HL-60/S4 (cell line): ENCODE measurements around the gene PTPRJ.

Experiments
- in situ Hi-C: fragments of 300-500 bp; cut with MboI; formaldehyde crosslinking; loops from 2 replicates; pipeline ENCODE4 v1.14.3; 2022; ENCODE audit warnings: low sequenced_read_pairs

PTPRJ gene

DNA sequence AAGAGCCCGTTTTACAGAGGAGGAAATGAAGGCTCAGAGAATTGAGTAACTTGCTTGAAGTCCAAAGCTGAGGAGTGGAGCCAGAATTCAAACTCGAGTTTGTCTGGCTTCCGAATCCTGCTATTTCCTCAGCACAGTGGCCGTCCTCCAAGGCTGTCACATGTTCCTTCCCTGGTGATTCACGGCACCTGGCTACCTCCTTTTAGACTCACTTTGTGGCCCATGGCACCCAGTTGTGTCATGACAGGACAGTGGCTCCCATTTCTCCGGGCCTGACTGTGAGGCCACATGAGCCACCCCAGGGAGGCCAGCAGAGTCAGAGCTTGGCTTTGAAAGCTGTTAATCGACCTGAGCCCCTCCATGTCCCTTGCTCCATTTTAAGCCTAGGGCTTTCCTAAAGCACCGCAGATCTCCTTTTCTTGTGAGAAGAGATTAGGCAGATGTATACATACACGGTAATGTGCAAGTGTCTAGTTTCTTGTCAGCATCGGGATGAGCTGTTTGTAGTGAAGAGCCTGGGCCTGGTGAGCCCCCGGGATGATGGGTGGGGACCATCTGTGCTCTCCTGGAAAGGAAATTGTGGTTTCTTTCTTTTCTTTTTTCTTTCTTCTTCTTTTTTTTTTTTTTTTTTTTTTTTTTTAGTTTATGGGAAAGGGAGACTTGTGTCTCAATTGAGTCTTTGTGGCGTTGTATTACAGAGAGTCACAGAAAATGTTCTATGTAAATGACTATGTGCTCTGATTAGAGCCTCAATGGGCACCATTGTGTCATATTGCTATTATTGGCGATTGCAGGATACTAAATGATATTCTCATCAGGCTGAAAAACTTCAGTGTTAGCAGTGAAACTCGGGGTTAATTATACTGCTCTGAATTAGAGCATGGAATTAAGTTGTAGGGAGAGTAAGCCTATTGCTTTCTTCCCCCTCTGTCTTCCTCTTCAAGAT lies 54.8 kb downstream of the PTPRJ start:
- in situ Hi-C loops: no loop called here

DNA sequence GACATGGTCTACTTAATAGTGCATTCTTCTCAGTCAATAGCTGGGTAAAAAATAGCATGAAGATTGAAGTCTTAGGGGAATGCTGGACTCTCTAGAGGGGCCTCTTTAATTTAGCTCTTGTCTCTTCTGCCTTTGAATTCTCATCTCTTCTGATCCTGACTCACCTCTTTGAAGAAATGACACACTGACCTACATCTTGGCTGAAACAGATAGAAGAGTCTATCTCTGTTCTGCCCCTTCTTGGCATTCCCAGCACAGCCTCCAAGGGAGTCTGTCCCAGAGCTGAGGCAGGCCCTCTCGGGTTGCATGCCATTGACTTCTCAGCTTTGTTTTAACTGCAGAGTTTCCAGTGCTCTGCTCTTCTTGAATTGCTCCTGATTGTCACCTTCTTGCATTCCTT lies 55.7 kb downstream of the PTPRJ start:
- in situ Hi-C loops: no loop called here

DNA sequence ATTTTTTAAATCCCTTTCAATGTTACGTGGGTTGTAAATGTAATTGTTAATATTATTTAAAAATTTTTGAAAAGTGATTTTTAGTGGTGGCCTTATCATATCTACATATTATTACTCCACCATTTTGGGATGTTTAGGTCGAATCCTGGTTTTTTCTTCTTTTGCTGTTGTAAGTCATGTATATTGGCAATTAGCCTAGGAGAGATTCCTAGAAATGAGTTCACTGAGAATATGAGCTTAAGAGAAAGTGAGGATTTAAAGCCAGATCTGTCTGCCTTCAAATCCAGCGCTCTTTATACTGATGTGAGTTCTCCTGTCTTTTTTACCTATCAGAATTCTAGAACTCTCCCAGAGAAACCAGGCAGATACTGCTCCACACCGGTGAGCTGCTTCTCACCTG lies 56.1 kb downstream of the PTPRJ start:
- in situ Hi-C loops: no loop called here

DNA sequence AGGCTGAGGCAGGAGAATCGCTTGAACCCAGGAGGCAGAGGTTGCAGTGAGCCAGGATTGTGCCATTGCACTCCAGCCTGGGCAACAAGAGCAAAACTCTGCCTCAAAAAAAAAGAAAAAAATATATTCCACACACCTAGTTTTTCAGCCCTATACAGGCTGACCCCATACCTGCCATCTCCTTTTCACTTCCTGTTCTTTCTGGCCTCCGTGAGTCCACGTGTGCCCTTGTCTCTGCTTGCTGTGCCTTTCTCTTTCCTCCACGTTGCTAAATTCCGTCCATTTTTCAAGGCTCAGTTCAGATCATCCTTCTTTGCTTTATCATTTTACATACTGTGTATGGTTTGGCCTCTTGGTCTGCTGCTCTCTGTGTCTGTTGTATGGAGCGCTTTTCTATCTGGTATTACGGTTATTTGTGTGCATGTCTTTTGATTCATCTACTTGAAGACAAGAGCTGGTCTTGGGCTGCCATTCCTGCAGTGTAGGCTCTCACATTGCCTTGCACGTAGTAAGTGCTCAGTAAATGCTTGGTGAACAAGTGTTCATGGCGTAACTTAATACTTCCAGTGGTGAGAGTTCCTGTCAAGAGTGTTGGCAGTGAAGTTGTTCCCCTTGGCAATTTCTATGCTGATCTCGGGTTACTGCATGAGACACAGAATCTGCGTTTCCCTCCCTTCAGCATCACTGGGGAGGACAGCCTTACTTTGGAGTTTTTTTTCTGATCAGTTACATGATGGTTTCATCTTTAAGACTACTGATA lies 57.5 kb downstream of the PTPRJ start:
- in situ Hi-C loops: no loop called here

DNA sequence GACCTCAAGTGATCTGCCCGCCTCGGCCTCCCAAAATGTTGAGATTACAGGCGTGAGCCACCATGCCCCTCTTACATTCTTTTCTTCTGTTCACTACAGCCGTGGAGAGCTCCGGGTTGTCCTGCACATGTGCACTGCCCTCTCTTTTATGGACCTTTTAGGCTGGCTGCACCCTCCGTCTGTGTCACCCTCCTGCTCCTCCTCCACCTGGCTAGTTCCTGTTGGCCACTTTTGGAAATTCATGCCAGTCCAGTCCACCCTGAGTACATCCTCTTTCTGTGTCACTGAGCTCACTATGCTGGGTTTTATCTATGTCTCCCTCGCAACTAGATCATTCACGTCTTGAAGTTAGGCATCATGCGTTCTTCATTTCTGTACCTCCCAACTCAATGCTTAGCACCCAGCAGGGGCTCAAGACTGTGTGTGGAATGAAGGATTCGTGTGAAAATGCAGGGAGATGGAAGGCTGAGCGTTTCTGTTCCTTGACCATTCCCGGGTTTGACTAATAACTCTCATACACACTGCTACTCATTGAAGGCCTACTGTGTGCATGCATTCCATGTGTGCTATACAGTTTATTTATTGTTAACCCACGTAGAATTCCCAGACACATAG lies 60.6 kb downstream of the PTPRJ start:
- in situ Hi-C loops: no loop called here

DNA sequence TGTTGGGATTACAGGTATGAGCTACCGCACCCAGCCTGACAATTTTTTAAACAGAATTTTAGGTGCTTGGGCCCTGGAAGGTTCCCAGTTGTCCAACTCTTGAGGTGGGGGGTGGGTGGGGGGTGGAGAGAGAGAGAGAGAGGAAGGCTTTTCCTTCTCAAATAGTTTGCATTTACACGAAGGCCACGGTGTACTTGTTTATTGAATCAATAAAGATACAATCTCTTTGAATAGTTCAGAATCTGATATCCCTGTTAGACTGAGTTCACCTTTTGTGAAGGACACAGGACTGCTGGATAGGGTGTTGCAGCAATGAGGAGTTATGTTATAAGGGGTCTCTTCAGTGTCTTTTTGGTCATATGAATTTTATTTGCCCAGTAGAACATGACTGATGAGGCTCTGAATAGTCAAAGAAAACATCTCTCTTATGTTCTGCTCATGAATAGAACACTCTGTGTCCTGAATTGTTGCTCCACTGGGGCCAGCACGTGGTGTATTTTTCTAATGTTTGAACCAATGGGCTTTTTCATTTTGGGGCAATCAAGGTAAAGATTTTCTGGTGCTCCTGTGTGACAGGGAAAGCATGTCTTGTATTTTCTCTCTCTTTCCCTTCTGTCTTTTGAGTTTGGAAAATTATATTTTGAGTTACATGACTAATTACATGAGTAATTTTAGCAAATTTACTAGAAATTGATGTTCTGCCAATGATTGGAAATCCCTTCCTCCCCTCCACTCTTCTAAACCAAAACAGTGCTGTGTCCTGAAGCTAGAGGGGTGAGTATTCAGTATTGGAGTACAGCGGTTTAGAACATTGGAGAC lies 61.7 kb downstream of the PTPRJ start:
- in situ Hi-C loops: no loop called here

DNA sequence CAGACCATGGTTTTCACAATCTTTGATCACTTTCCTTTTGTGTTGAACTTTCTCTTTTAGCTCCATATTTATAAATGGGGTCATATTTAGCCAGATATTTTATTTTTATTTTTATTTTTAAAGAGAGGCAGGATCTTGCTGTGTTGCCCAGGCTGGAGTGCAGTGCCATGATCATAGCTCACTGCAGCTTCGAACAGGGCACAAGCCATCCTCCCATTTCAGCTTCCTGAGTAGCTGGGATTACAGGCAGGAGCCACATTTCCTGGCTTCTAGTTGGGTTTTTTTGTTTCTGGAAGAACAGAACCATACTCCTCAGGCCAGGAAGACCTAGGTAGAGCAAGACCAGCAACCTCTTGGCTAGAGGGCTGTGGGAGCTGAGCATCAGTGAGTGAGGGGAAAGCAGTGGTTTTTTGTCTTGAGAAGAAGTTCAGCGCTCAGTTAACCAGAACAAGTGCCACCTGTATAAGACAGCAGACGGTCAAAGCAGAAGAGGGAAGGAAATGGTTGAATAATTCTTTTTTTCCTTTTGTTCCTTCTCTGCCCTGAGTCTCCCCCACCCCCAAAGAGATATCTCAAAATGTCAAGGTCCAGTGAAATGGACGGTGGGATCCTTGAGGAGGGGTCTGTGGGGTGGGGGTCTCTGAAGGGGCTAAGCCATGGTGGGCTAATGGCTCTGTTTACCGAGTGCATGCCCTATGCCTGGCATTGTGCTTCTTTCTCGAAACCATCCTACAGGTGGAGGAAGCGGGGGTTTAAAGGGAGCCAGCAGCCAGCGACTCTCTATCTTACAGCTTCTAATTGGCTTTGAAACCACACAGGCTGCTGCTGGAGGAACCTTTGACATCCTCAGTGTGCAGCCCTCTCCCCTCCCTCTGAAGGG lies 63.0 kb downstream of the PTPRJ start:
- in situ Hi-C loops: no loop called here

DNA sequence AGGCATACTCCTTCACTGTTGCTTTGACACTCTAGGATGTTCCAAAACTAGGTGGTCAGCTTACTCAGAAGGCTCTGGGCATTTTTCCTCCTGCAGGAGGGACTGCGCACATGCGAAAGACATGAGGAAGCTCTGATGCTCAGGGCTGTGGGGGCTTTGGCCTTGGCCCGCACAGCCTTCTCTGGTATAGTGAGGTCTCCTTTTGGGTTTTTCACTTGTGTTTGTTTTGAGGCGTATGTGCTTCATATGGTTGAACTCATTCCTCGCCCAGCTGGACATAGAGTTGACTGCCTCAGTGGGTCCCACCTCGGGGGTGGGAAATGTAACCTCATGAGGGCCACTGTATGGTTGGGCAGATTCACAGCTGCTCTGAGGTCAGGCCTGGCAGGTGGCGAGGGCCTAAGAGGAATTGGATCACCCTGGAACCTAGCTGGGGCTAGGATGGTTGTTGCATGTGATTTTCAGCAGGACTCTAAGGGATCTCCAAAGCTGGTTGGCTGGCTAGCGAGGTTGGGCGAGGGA lies 63.7 kb downstream of the PTPRJ start:
- in situ Hi-C loops: no loop called here

DNA sequence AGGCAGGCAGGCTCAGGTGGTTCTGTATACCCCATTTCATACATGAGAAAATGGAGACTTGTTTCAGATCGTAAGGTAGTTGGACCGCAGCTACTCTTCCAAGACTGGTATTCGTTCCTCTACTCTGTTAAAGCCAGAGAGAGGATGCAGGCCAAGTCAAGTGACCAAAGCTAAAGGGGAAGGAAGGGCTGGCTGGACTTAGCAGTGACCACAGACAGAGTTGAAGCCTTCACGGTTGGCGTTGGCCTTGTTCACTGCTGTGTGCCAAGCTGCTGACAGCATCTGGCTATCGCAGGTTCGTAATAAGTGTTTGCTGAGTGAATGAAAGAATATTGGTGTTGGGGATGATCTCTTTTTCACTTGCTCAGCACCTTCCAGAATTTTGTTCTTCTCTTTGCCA lies 64.2 kb downstream of the PTPRJ start:
- in situ Hi-C loops: no loop called here

DNA sequence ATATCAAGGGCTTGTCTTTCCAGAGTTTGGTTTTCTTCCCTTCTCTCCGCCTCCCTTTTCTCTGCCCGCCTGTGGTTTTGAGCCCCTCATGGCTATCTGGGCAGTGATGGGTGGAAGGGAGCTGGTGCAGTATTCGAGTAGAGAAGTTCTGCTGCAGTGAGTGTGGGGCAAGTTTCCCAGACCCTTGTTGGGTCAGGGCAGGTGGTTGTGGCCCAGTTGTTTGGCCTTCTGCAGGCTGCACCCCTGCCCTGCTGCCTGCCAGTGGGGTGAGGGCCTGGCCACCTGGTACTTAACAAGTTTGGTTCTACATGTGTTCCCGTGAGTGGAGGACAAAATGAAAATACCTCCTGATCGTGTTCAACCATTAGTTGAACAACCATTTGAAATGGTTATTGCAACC lies 65.2 kb downstream of the PTPRJ start:
- in situ Hi-C loops: no loop called here

DNA sequence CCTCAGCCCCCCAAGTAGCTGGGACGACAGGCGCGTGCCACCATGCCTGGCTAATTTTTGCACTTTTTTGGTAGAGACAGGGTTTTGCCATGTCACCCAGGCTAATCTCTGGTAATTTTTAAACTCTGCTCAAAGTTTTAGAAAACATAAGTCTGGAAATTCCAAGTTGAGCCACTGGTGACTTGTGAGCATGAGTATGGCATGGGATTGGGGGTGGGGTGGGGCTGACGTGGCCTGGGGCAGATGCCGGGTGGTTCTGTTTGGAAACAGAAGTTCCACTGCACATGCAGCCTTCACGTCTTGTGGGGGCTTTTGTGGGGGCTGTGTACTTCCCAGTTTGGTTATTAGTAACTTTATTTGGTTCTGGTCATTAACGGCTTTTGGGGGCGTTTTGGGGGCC lies 67.3 kb downstream of the PTPRJ start:
- in situ Hi-C loops: no loop called here

DNA sequence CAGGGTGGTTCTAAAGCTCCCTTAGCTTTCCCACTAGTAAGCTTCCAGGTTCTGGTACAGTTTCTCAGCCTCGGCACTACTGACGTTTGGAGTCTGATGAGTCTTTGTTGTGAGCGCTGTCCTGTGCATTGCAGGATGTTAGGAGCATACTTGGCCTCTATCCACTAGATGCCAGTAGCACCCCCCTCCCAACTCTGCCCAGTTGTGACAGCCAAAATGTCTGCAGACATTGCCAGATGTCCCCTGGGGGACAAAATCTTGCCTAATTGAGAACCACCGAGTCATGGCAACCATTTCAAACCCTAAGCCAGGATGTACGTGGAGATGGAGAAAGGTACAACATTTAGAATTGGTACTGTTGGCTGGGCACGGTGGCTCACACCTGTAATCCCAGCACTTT lies 68.7 kb downstream of the PTPRJ start:
- in situ Hi-C loops: no loop called here

DNA sequence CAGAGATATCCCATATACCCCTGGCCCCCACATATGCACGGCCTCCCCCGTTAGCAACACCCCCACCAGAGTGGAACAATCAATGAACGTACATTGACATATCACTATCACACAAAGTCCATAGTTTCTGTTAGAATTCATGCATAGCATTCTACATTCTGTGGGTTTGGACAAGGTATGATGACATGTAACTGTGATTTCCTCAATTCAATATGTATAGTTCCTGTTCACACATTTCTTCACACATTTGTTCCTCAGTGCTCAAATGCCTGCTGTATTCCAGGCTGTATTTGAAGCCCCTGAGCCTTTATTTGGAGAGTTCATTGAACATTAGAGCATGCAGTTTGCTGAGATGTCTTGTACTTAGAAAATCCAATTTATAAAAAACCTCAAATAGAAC lies 69.9 kb downstream of the PTPRJ start:
- in situ Hi-C loops: no loop called here

DNA sequence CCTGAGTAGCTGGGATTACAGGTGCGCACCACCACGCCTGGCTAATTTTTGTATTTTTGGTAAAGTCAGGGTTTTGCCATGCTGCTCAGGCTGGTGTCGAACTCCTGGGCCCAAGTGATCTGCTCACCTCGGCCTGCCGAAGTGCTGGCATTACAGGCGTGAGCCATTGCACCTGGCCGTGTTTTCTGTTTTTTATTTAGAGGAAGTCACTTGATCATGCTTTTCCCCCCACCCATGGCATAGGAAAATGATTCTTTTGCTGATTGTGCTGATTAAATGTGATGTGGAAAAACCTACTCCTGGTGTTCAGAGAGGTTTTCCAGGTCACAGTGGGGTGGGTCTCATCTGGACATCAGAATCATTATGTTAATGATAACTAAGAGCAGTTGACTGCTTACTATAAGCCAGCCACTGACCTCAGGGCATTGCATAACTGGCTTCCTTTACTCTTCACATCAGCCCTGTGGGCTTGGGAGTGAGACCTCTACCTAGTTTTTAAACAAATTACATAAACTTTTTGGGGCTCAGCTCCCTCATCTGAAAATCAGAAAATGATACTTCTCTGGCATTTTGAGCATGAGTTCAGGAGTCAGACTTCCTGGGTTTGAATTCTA lies 71.0 kb downstream of the PTPRJ start:
- in situ Hi-C loops: no loop called here

DNA sequence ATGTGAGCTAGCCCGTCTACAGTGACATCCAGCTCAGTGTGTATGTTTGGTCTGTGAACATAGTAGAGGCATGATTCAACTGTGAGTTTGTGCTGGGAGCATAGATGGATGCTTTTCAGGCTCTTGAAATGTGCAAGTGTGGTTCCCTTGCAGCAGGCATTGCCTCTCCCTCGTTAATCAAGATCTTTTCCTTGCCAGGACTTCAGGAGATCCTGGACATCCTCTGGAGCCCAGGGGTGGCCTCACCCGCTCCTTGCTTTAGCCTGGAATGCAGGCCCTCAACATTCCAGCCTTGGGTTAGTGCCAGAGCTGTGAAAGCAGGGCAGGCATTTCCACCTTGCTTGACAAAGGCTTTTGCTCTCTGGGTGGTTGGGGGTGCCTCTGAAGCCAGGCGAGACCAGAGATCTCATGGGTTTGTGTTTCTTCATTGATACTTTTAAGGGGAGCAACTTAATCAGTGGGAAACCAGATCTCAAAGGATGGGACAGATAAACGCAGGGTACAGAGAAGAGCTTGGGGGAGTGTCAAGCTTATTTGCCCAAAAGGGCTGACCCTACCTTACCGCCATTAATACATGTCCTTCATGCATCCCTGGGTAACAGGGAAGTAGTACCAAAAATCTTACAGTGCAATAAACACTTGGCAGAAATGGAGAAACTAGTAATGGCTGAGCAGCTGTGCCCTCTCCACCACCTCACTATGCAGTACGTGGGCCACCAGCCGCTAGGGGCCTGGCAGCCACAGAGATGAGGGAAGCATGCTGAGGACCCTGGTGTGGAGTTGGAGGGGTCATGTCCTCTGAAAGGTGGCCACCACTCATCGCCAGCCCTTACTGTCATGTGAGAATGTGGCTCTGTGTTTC lies 72.1 kb downstream of the PTPRJ start:
- in situ Hi-C loops: no loop called here

DNA sequence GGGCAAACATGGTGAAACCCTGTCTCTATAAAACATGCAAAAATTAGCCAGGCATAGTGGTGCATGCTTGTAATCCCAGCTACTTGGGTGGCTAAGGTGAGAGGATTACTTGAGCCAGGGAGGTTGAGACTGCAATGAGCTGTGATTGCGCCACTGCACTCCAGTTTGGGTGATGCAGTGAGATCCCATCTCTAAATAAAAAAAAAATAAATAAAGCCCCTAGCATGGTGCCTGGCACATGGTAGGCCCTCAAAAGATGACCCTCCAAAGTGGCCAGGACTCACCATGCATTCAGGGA lies 74.6 kb downstream of the PTPRJ start:
- in situ Hi-C loops: no loop called here

DNA sequence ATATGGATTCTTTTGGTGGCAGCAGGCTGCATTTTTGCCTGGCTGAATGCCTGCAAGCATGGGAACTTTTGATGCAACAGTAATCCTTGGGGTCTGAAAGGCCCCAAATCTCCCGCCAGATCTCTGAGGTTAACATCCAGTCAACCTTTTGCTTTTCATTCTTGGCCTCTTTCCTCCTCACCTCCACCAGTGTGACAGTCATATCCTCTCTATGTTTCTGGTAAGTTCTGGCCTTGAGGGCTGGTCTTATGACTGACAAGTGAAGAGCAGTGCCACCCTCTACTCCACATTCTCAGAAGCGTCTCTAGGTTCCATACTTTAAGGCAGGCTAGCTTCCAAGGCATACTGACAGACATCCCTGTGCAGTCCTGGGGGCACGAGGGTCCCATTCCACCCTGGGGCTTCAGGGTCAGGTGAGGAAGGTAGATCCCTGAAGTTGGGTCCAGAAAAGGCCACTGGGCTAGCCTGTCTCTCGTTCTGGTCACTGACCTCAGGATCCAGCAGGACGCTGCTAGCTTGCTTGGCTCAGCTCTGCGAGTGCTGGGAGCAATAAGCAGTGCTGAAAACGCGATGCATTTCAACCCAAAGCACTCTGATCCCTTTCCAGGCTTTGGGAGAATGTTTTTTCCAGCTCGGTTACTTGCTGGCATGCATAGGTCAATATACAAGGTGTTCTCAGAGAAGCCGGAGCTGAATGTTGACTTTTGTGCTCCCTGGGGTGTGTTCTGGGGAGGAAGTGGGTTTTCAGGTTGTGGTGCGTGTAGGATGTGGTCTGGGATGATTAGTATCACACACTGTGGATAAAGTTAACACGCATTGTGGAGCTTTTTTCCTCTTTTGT lies 75.2 kb downstream of the PTPRJ start:
- in situ Hi-C loops: no loop called here
